ENCODE results near the gene HECTD4. TPM values are rescaled to one million over a fixed set of nuclear protein-coding genes. Genes with fewer than 3 reads are reported as not detected.
A peak's percentile ranks its signal among the peaks of the same experiment; 100 is the strongest.

The HECTD4 gene
- total and polyA plus RNA-seq, 4 donors, result 4.3 to 80.1 (median 25.5) TPM

- WGBS, result 57% methylated on average over 12 of the region's 12 CpGs
- Histone ChIP-seq H3K27ac (ENCODE audit: low read depth in 1 of 2, low read length in 2 of 2) (peak overlapping the region; percentile 29 to 39), H3K27me3 (ENCODE audit: control insufficient read depth in 4 of 4, insufficient read depth in 4 of 4, low read length in 3 of 4) (no peaks in the 10 kb centered on the region), H3K4me1 (ENCODE audit: control insufficient read depth in 4 of 4, insufficient read depth in 4 of 4, low read length in 3 of 4) (peaks cover 7 to 19% (median 10%) of the 10 kb centered on the region in 4 donors), H3K4me3 (ENCODE audit: low read depth in 1 of 3, low read length in 3 of 3) (no peak overlapping the region), H3K9me3 (ENCODE audit: control insufficient read depth in 4 of 4, low read length in 3 of 4) (no peaks in the 10 kb centered on the region), H3K9ac (ENCODE audit: low read depth in 1 of 2, low read length in 2 of 2) (no peak overlapping the region), H3K36me3 (ENCODE audit: control insufficient read depth in 4 of 4, insufficient read depth in 3 of 4, low read depth in 1 of 4, low read length in 3 of 4) (no peaks in the 10 kb centered on the region)
- TF ChIP-seq NR2F2 (IDR thresholded peaks at IDR 0.05), result no peak
- peak; percentile 48 for TF ChIP-seq SP1 (IDR thresholded peaks at IDR 0.05)
- peak in 1 of 2 donors; percentile 21 for TF ChIP-seq RXRA (IDR thresholded peaks at IDR 0.05)
- no peak for TF ChIP-seq TAF1 (conservative IDR thresholded peaks at IDR 0.05)
- TF ChIP-seq CTCF (IDR thresholded peaks at IDR 0.05; ENCODE audit: low read depth, low read length, missing input control), result no peak
- no peak for TF ChIP-seq HNF4G (IDR thresholded peaks at IDR 0.05)
- TF ChIP-seq RAD21 (IDR thresholded peaks at IDR 0.05), result no peak
- peak; percentile 48 to 54 for TF ChIP-seq HNF4A (conservative IDR thresholded peaks at IDR 0.05)
- no peak for TF ChIP-seq FOXA2 (IDR thresholded peaks at IDR 0.05)
- DNase-seq (ENCODE audit: low spot score), result no peak
Measured at GRCh38 chr12:112122823-112123690, 259.2 kb downstream of the HECTD4 start.

GRCh38 chr12:112121780-112122565 lies 260.3 kb downstream of the HECTD4 start:
- no peak overlapping the region for H3K27ac ChIP-seq (ENCODE audit: low read depth in 1 of 2, low read length in 2 of 2)
- no peak for DNase-seq (ENCODE audit: low spot score)
- H3K27me3 ChIP-seq (ENCODE audit: control insufficient read depth in 4 of 4, insufficient read depth in 4 of 4, low read length in 3 of 4), result no peaks in the 10 kb centered on the region
- H3K36me3 ChIP-seq (ENCODE audit: control insufficient read depth in 4 of 4, insufficient read depth in 3 of 4, low read depth in 1 of 4, low read length in 3 of 4), result no peaks in the 10 kb centered on the region
- H3K9me3 ChIP-seq (ENCODE audit: control insufficient read depth in 4 of 4, low read length in 3 of 4), result no peaks in the 10 kb centered on the region
- H3K4me1 ChIP-seq (ENCODE audit: control insufficient read depth in 4 of 4, insufficient read depth in 4 of 4, low read length in 3 of 4), result peaks cover 7 to 16% (median 9%) of the 10 kb centered on the region in 4 donors
- H3K9ac ChIP-seq (ENCODE audit: low read depth in 1 of 2, low read length in 2 of 2), result no peak overlapping the region
- H3K4me3 ChIP-seq (ENCODE audit: low read depth in 1 of 3, low read length in 3 of 3), result no peak overlapping the region
- WGBS, result 81% methylated on average over 11 of the region's 11 CpGs
- TF ChIP-seq CTCF (IDR thresholded peaks at IDR 0.05; ENCODE audit: low read depth, low read length, missing input control) (no peak), SP1 (IDR thresholded peaks at IDR 0.05) (no peak), HNF4A (conservative IDR thresholded peaks at IDR 0.05) (no peak), FOXA2 (IDR thresholded peaks at IDR 0.05) (no peak), RAD21 (IDR thresholded peaks at IDR 0.05) (no peak), ATF3 (IDR thresholded peaks at IDR 0.05) (no peak), MAX (IDR thresholded peaks at IDR 0.05) (no peak), HNF4G (IDR thresholded peaks at IDR 0.05) (no peak)

Data from liver (tissue), 9 donors.